Ishikawa (cell line): ENCODE measurements around the gene BIRC7.

Experiments
- CEBPB ChIP-seq: IDR thresholded peaks from 2 replicates; pipeline ENCODE4 v1.6.1; 2012
- CREB1 ChIP-seq: IDR thresholded peaks from 2 replicates; pipeline ENCODE4 v1.6.1; 2012; ENCODE audit warnings: low read depth
- EGR1 ChIP-seq: IDR thresholded peaks from 2 replicates; pipeline ENCODE4 v1.6.1; 2012
- EP300 ChIP-seq: IDR thresholded peaks from 2 replicates; pipeline ENCODE4 v1.6.1; 2012; ENCODE audit warnings: borderline replicate concordance
- FOXM1 ChIP-seq: IDR thresholded peaks from 2 replicates; pipeline ENCODE4 v1.6.1; 2012; ENCODE audit warnings: low read depth, borderline replicate concordance
- NFIC ChIP-seq: IDR thresholded peaks from 2 replicates; pipeline ENCODE4 v1.6.1; 2012
- RAD21 ChIP-seq: IDR thresholded peaks from 2 replicates; pipeline ENCODE4 v1.6.1; 2012; ENCODE audit warnings: low read depth
- TAF1 ChIP-seq: IDR thresholded peaks from 2 replicates; pipeline ENCODE4 v1.6.1; 2012; ENCODE audit warnings: low read depth, mild to moderate bottlenecking
- TCF12 ChIP-seq: IDR thresholded peaks from 2 replicates; pipeline ENCODE4 v1.6.1; 2012; ENCODE audit warnings: low read depth
- TEAD4 ChIP-seq: IDR thresholded peaks from 2 replicates; pipeline ENCODE4 v1.6.1; 2012
- YY1 ChIP-seq: IDR thresholded peaks from 2 replicates; pipeline ENCODE4 v1.6.1; 2012; ENCODE audit warnings: low read depth
- ZBTB7A ChIP-seq: IDR thresholded peaks from 2 replicates; pipeline ENCODE4 v1.6.1; 2012; ENCODE audit warnings: low read depth
- TF ChIP-seq, protein P1 (sequence below): IDR thresholded peaks from 2 replicates; pipeline ENCODE4 v1.6.1; 2012
- TF ChIP-seq, protein P2 (sequence below): IDR thresholded peaks from 2 replicates; pipeline ENCODE4 v1.6.1; 2012
- TF ChIP-seq, protein P3 (sequence below): IDR thresholded peaks from 2 replicates; pipeline ENCODE4 v1.6.1; 2012; ENCODE audit warnings: low read depth, mild to moderate bottlenecking

Gene BIRC7

DNA sequence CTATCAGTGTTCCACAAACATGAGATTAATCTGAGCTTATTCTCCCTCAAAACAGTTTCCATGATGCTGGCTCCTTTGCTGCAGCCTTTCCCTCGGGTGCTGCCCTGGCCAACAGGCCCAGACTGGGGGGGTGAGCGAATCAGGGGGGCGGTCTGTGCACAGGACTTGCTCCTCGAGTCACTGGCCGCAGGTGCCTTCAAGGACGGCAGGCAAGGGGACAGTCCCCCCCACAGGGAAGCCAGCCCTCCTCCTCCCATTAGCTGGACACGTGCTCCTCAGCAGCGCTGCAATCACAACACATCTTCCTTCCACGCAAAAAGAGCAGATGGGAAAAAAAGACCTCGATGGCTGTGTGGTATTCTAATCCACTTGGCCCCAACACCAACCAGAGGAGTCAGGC is 29.8 kb upstream of the BIRC7 start:
- TF ChIP-seq TAF1 (no peak), TCF12 (no peak), RAD21 (no peak), YY1 (no peak), EP300 (no peak), CREB1 (no peak), CEBPB (no peak), ZBTB7A (no peak), EGR1 (no peak), FOXM1 (no peak), TEAD4 (no peak), NFIC (no peak)
- TF ChIP-seq, protein P1, sequence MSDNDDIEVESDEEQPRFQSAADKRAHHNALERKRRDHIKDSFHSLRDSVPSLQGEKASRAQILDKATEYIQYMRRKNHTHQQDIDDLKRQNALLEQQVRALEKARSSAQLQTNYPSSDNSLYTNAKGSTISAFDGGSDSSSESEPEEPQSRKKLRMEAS: no peak
- TF ChIP-seq, protein P2, sequence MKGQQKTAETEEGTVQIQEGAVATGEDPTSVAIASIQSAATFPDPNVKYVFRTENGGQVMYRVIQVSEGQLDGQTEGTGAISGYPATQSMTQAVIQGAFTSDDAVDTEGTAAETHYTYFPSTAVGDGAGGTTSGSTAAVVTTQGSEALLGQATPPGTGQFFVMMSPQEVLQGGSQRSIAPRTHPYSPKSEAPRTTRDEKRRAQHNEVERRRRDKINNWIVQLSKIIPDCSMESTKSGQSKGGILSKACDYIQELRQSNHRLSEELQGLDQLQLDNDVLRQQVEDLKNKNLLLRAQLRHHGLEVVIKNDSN: no peak
- TF ChIP-seq, protein P3, sequence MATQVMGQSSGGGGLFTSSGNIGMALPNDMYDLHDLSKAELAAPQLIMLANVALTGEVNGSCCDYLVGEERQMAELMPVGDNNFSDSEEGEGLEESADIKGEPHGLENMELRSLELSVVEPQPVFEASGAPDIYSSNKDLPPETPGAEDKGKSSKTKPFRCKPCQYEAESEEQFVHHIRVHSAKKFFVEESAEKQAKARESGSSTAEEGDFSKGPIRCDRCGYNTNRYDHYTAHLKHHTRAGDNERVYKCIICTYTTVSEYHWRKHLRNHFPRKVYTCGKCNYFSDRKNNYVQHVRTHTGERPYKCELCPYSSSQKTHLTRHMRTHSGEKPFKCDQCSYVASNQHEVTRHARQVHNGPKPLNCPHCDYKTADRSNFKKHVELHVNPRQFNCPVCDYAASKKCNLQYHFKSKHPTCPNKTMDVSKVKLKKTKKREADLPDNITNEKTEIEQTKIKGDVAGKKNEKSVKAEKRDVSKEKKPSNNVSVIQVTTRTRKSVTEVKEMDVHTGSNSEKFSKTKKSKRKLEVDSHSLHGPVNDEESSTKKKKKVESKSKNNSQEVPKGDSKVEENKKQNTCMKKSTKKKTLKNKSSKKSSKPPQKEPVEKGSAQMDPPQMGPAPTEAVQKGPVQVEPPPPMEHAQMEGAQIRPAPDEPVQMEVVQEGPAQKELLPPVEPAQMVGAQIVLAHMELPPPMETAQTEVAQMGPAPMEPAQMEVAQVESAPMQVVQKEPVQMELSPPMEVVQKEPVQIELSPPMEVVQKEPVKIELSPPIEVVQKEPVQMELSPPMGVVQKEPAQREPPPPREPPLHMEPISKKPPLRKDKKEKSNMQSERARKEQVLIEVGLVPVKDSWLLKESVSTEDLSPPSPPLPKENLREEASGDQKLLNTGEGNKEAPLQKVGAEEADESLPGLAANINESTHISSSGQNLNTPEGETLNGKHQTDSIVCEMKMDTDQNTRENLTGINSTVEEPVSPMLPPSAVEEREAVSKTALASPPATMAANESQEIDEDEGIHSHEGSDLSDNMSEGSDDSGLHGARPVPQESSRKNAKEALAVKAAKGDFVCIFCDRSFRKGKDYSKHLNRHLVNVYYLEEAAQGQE: no peak

DNA sequence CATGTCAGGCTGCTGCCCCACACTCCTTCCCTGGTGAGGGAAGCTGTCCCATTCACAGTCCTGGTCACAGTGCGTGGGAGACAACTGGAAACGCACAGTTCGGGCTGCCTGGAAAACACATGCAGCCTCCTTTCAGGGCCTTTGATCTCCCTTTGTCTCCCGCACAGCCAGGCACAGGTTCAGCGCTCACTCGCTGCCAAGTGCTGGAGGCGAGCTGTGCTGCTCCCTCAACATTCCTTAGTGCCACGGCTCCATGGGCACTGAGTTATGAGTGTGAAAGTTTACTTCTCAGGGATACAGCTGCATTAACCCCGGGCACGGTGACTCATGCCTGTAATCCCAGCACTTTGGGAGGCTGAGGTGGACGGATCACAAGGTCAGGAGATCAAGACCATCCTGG is 28.8 kb upstream of the BIRC7 start:
- TF ChIP-seq RAD21: no peak
- TF ChIP-seq, protein P2: no peak
- TF ChIP-seq EGR1: no peak

DNA sequence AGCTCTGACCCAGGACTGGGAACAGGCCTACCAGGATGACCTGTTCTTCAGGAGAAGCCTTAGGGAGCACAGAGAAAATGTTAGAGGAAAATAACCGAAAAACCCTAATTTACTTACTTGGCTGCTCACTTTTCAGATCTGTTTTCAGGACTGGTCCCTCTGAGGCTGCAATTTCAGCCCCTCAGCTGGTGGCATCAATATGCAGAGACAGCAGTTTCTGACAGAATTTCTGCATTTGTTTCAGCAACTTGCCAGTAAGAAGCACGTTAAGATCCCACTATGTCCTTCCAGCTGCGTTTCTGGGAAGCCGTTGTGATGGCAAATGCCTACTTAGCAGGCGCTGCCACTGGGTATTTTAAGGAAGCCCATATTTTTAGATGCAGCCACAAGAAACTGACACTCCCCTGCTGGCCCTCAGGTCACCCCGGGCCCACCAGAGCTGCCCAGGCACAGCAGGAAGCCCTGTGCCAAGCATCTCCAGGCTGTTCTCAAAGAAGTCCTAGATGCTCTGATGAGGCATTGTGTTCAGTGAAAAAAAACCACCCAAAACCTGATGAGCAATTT is 27.3 kb upstream of the BIRC7 start:
- TF ChIP-seq, protein P1: no peak
- TF ChIP-seq TCF12 (no peak), CREB1 (no peak), TAF1 (no peak), NFIC (no peak), RAD21 (no peak), EP300 (no peak), ZBTB7A (no peak), EGR1 (no peak), CEBPB (no peak)
- TF ChIP-seq, protein P3: no peak
- TF ChIP-seq, protein P2: no peak

DNA sequence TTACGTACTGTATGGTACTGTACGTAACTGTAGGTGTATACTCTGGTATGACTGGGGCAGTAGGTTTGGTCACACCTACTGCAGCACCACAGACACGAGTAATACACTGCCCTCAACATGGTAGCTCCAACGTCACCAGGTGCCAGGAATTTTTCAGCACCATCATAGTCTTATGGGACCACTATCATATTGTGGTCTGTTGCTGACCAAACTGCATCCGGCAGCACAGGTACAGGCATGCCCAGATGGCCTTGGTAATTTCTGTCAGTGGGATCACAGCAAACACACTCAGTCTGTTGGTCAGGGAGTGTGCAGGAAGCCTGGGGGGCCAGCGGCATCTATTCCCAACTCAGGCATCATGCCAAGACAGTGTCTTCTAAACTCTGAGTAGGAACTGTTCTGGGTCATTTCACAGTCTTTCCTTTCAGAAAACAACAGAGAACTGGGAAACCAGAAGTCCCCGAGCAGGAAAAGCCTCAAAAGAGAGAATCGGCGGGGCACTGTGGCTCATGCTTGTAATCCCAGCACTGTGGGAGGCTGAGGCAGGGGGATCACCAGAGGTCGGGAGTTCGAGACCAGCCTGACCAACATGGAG is 25.6 kb upstream of the BIRC7 start:
- TF ChIP-seq, protein P2: no peak
- TF ChIP-seq RAD21 (no peak), YY1 (no peak), EP300 (no peak), ZBTB7A (no peak), FOXM1 (no peak), TEAD4 (no peak), EGR1 (no peak), TCF12 (no peak), NFIC (no peak), CREB1 (no peak), CEBPB (no peak), TAF1 (no peak)
- TF ChIP-seq, protein P3: no peak
- TF ChIP-seq, protein P1: no peak
